ENCODE results near the gene EDEM3.
"Not testable (repeated sequence)": the region's sequence is repeated elsewhere in the genome, so short reads cannot be mapped to it uniquely, and the experiment has no call there.

EDEM3 gene

GRCh38 chr1:184768467-184768866 lies 13.8 kb upstream of the EDEM3 start:
- DNase-seq (ENCODE audit: low read depth in 2 of 2) = no peak

GRCh38 chr1:184767591-184767990 lies 12.9 kb upstream of the EDEM3 start:
- DNase-seq (ENCODE audit: low read depth in 2 of 2) = no peak

- no peak for DNase-seq (ENCODE audit: low read depth in 2 of 2)
Observed at GRCh38 chr1:184764483-184764882, 9.8 kb upstream of the EDEM3 start.

GRCh38 chr1:184763520-184763919 lies 8.9 kb upstream of the EDEM3 start:
- not testable (repeated sequence) for DNase-seq (ENCODE audit: low read depth in 2 of 2)

GRCh38 chr1:184761969-184762485 lies 7.4 kb upstream of the EDEM3 start:
- no peak for DNase-seq (ENCODE audit: low read depth in 2 of 2)

GRCh38 chr1:184759651-184760050 lies 5.0 kb upstream of the EDEM3 start:
- DNase-seq (ENCODE audit: low read depth in 2 of 2) = no peak

GRCh38 chr1:184759112-184759511 lies 4.5 kb upstream of the EDEM3 start:
- DNase-seq (ENCODE audit: low read depth in 2 of 2) = no peak

- no peak for DNase-seq (ENCODE audit: low read depth in 2 of 2)
Observed at GRCh38 chr1:184757891-184758290, 3.2 kb upstream of the EDEM3 start.

GRCh38 chr1:184757406-184757805 lies 2.7 kb upstream of the EDEM3 start:
- DNase-seq (ENCODE audit: low read depth in 2 of 2) = no peak

GRCh38 chr1:184755226-184756065 lies 788 bp upstream of the EDEM3 start:
- DNase-seq (ENCODE audit: low read depth in 2 of 2) = no peak

GRCh38 chr1:184753608-184754475 lies 816 bp downstream of the EDEM3 start:
- DNase-seq (ENCODE audit: low read depth in 2 of 2) = peak; percentile 2 to 8

- no peak for DNase-seq (ENCODE audit: low read depth in 2 of 2)
Observed at GRCh38 chr1:184753117-184753516, 1.5 kb downstream of the EDEM3 start.

GRCh38 chr1:184752656-184753055 lies 2.0 kb downstream of the EDEM3 start:
- DNase-seq (ENCODE audit: low read depth in 2 of 2) = no peak

GRCh38 chr1:184748740-184749139 lies 5.9 kb downstream of the EDEM3 start:
- DNase-seq (ENCODE audit: low read depth in 2 of 2) = no peak

- no peak for DNase-seq (ENCODE audit: low read depth in 2 of 2)
Observed at GRCh38 chr1:184747089-184747955, 7.3 kb downstream of the EDEM3 start.

- DNase-seq (ENCODE audit: low read depth in 2 of 2) = no peak
Observed at GRCh38 chr1:184745929-184746638, 8.6 kb downstream of the EDEM3 start.

GRCh38 chr1:184745110-184745509 lies 9.5 kb downstream of the EDEM3 start:
- DNase-seq (ENCODE audit: low read depth in 2 of 2) = no peak

GRCh38 chr1:184743062-184743756 lies 11.4 kb downstream of the EDEM3 start:
- DNase-seq (ENCODE audit: low read depth in 2 of 2) = no peak

GRCh38 chr1:184740344-184740743 lies 14.3 kb downstream of the EDEM3 start:
- no peak for DNase-seq (ENCODE audit: low read depth in 2 of 2)

- no peak for DNase-seq (ENCODE audit: low read depth in 2 of 2)
Observed at GRCh38 chr1:184739796-184740195, 14.9 kb downstream of the EDEM3 start.

All from stimulated activated CD8-positive, alpha-beta memory T cell treated with anti-CD3 and anti-CD28 coated beads, Interleukin-7, amount 100 ng/mL, for 1 hour (primary cell).